Activated CD4-positive, alpha-beta memory T cell treated with anti-CD3 and anti-CD28 coated beads for 36 hours (primary cell): ENCODE results near the gene TUT4. TPM values are rescaled to one million over a fixed set of nuclear protein-coding genes. Genes with fewer than 3 reads are reported as not detected.
"Not testable (repeated sequence)": the region's sequence is repeated elsewhere in the genome, so short reads cannot be mapped to it uniquely, and the experiment has no call there.

Source experiments
- CTCF ChIA-PET: fragments of 350-600 bp; sonication (Branson Sonifier 250); formaldehyde crosslinking; loops from one replicate; lab custom pipeline; 2021; ENCODE audit warnings: antibody characterized with exemption, inconsistent platforms; lab: Charles Lee
- POLR2A ChIA-PET: fragments of 350-600 bp; sonication (Branson Sonifier 250); formaldehyde crosslinking; loops from one replicate; lab custom pipeline; 2021; ENCODE audit warnings: antibody characterized with exemption; lab: Charles Lee
- DNase-seq: peaks from one replicate; pipeline ENCODE4 v3.0.0-alpha.2; 2020
- H3K27ac Mint-ChIP-seq: one replicate; pipeline ENCODE4 v1.8.0; 2021; ENCODE audit warnings: mixed read lengths
- H3K27me3 Mint-ChIP-seq: one replicate; pipeline ENCODE4 v1.8.0; 2021; ENCODE audit warnings: mixed read lengths
- H3K36me3 Mint-ChIP-seq: one replicate; pipeline ENCODE4 v1.8.0; 2021; ENCODE audit warnings: mixed read lengths
- H3K4me1 Mint-ChIP-seq: one replicate; pipeline ENCODE4 v1.8.0; 2021; ENCODE audit warnings: low read depth, mixed read lengths
- H3K4me3 Mint-ChIP-seq: one replicate; pipeline ENCODE4 v1.8.0; 2021; ENCODE audit warnings: mild to moderate bottlenecking, mixed read lengths
- H3K9me3 Mint-ChIP-seq: one replicate; pipeline ENCODE4 v1.8.0; 2021; ENCODE audit warnings: mixed read lengths
- intact Hi-C: fragments of 100-400 bp; cut with micrococcal nuclease; formaldehyde crosslinking; loops from one replicate; pipeline ENCODE4 v1.15.1; 2023
- total RNA-seq, 2 experiments: library from RNA; stranded (reverse); gene quantifications; one replicate each; pipeline ENCODE4 v1.2.3, GENCODE V29; 2021

TUT4 gene
- total RNA-seq, 2 experiments from 2014 or later = 54.6 to 62.1 TPM

DNA sequence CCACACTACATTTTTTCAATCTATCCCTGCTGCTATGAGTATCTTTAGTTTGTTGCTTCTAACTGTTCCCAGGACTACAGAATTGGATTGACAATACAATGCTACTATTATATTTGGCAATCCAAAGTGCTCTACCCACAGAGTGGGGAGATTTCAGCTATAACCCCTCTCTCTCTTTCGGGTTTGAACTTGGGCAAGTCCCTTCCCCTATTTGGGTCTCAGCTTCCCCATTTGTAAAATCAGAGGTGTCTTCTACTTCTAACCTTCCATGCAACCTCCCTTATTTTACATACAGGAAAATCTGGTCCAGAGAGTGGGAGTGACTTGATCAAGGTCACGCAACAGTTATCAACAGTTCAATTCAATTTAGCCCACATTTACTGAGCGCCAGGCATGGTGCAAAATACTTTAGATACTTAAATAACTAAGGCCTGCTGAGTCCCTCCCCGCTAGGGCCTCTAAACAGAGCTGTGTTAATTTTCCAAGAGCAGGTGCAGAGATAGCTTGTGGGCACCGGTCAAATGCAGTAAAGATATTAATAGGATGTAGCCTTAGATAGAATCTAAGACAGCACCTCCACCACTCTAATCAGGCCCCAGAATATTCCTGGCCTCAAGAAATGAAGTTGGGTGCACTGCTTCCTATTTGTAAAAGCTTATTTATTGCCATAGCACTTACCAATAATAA is 39.9 kb upstream of the TUT4 start:
- Mint-ChIP-seq H3K4me3 (no peak overlapping the region), H3K27me3 (no peaks in the 10 kb centered on the region), H3K36me3 (no peaks in the 10 kb centered on the region), H3K27ac (no peak overlapping the region), H3K4me1 (no peaks in the 10 kb centered on the region), H3K9me3 (no peaks in the 10 kb centered on the region)
- POLR2A ChIA-PET = interaction anchor here (2.4 kb wide), 1 partner anchor 11 kb away, joined by 5 read pairs; no protein-coding TSS in a partner anchor
- DNase-seq = no peak
- CTCF ChIA-PET = interaction anchor here (1.3 kb wide), 1 partner anchor 9 kb away, joined by 4 read pairs; no protein-coding TSS in a partner anchor
- intact Hi-C loops = no loop called here

DNA sequence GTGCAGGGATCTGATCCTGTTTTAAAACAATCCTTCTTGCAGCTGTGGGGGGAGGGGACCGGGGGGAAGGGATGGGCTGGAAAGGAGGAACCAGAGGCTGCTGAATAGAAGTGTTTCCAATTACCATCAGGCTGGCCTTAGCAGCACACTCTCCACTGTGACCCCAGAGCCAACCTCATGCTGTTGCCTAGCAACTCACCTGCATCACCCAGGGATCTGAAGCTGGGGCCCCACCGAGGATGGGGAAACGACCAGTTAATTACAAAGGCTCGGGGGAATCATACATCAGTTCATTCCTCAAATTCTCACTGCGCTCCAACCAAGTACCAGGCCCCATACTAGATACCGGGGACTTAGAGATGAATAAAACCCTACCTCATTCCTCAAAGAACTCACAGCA is 37.4 kb upstream of the TUT4 start:
- no peak overlapping the region for H3K27ac Mint-ChIP-seq

DNA sequence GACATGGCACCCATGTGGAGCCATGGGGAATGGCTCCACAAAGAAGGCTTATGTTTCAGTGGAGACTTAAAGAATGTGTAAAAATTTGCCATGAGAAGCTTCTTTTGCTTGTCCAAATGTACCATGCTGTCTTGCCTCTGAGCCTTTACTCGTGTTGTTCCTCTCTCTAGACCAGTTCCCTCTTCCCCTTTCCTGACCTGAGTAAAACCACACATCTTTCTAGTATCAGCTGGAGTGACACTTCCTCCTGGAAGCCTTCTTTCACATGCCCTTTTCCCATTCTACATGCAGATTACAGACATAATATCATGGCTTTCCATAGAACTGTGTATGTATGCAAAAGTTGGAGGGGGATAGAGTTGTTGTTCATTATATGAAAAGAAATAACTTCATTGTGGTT is 35.6 kb upstream of the TUT4 start:
- Mint-ChIP-seq H3K9me3 (no peaks in the 10 kb centered on the region), H3K4me1 (no peaks in the 10 kb centered on the region), H3K27me3 (no peaks in the 10 kb centered on the region), H3K36me3 (no peaks in the 10 kb centered on the region), H3K27ac (no peak overlapping the region), H3K4me3 (no peak overlapping the region)
- CTCF ChIA-PET = no interaction called here
- POLR2A ChIA-PET = no interaction called here
- no peak for DNase-seq
- intact Hi-C loops = no loop called here

More for the DNA sequence above, 37.4 kb upstream of the TUT4 start:
- no peaks in the 10 kb centered on the region for H3K27me3 Mint-ChIP-seq
- DNase-seq = no peak
- intact Hi-C loops = no loop called here
- no peak overlapping the region for H3K4me3 Mint-ChIP-seq
- no peaks in the 10 kb centered on the region for H3K4me1 Mint-ChIP-seq
- H3K9me3 Mint-ChIP-seq = no peaks in the 10 kb centered on the region
- ChIA-PET CTCF (interaction anchor here (0.6 kb wide), 1 partner anchor 327 kb away, joined by 3 read pairs; no protein-coding TSS in a partner anchor), POLR2A (no interaction called here)
- H3K36me3 Mint-ChIP-seq = no peaks in the 10 kb centered on the region

DNA sequence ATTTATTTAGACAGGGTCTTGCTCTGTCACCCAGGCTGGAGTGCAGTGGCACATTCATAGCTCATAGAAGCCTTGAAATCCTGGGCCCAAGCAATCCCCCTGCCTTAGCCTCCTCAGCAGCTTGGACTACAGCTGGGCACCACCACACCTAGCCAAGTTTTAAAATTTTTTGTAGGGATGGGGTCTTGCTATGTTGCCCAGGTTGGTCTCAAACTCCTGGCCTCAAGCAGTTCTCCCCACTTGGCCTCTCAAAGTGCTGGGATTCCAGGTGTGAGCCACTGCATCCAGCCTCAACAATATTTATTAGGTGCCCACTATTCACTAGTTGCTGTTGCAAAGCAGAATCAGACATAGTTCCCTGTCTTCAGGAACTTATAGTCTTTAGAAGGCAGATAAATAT is 35.1 kb upstream of the TUT4 start:
- no peaks in the 10 kb centered on the region for H3K4me1 Mint-ChIP-seq
- no peaks in the 10 kb centered on the region for H3K36me3 Mint-ChIP-seq
- H3K27ac Mint-ChIP-seq = no peak overlapping the region
- no peaks in the 10 kb centered on the region for H3K9me3 Mint-ChIP-seq
- H3K4me3 Mint-ChIP-seq = no peak overlapping the region
- POLR2A ChIA-PET = no interaction called here
- CTCF ChIA-PET = no interaction called here
- DNase-seq = no peak
- H3K27me3 Mint-ChIP-seq = no peaks in the 10 kb centered on the region
- intact Hi-C loops = no loop called here

DNA sequence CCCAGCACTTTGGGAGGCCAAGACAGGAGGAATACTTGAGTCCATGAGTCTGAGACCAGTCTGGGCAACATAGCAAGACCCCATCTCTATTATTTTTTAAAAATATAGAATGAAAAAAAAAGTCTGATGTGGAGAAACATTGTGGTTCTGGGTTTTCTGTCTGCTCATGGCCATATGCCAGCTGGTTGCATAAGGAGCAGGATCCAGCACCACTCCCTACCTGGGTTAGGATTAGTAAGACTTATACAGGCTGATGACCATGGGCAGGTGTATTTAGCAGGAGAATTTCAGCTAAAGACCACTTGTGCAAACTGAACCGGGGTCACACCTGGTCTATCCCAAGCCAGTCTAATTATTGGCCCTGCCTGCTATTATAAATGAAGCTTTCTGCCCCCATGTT is 32.6 kb upstream of the TUT4 start:
- ChIA-PET POLR2A (no interaction called here), CTCF (no interaction called here)
- no peaks in the 10 kb centered on the region for H3K36me3 Mint-ChIP-seq
- DNase-seq = no peak
- no peak overlapping the region for H3K4me3 Mint-ChIP-seq
- intact Hi-C loops = no loop called here
- H3K27ac Mint-ChIP-seq = no peak overlapping the region
- no peaks in the 10 kb centered on the region for H3K4me1 Mint-ChIP-seq
- H3K27me3 Mint-ChIP-seq = no peaks in the 10 kb centered on the region
- no peaks in the 10 kb centered on the region for H3K9me3 Mint-ChIP-seq

DNA sequence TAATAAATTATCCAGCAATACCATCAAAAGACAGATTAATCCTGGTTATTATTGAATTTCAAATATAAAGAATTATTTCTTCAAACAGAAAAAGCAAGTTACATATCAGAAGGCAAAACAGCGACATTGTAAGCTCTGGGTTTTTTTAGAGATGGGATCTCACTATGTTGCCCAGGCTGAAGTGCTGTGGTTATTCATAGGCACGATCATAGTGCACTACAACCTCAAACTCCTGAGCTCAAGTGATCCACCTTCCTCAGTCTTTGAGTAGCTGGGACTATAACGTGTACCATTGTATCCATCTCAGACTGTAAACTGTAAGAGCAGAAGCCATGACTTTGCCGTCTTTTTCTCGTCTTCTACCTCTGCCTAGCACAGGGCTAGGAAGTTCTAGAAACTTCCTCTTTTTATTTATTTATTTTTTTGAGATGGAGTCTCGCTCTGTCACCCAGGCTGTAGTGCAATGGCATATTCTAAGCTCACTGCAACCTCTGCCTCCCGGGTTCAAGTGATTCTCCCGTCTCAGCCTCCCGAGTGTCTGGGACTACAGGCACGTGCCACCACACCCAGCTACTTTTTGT is 29.3 kb upstream of the TUT4 start:
- Mint-ChIP-seq H3K4me3 (no peak overlapping the region), H3K4me1 (peaks cover 4% of the 10 kb centered on the region), H3K27me3 (no peaks in the 10 kb centered on the region), H3K9me3 (no peaks in the 10 kb centered on the region), H3K27ac (no peak overlapping the region), H3K36me3 (no peaks in the 10 kb centered on the region)
- POLR2A ChIA-PET = no interaction called here
- DNase-seq = no peak
- intact Hi-C loops = no loop called here
- CTCF ChIA-PET = no interaction called here

DNA sequence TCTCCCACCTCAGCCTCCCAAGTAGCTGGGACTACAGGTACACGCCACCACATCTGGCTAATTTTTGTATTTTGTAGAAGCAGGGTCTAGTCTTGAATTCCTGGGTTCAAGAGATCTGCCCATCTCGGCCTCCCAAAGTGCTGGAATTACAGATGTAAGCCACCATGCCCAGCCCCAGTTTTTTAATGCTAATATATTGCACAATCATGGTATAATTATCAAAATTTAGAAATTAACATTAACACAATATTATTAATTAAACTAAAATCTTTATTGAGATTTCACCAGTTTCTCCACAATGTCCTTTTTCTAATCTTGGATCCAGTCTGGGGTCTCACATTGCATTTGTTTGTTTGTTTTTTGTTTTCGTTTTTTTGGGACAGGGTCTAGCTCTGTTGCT is 27.4 kb upstream of the TUT4 start:
- H3K36me3 Mint-ChIP-seq = no peaks in the 10 kb centered on the region
- CTCF ChIA-PET = no interaction called here
- no peak overlapping the region for H3K27ac Mint-ChIP-seq
- peaks cover 4% of the 10 kb centered on the region for H3K4me1 Mint-ChIP-seq
- POLR2A ChIA-PET = no interaction called here
- intact Hi-C loops = no loop called here
- no peak overlapping the region for H3K4me3 Mint-ChIP-seq
- H3K27me3 Mint-ChIP-seq = no peaks in the 10 kb centered on the region
- DNase-seq = no peak
- no peaks in the 10 kb centered on the region for H3K9me3 Mint-ChIP-seq

DNA sequence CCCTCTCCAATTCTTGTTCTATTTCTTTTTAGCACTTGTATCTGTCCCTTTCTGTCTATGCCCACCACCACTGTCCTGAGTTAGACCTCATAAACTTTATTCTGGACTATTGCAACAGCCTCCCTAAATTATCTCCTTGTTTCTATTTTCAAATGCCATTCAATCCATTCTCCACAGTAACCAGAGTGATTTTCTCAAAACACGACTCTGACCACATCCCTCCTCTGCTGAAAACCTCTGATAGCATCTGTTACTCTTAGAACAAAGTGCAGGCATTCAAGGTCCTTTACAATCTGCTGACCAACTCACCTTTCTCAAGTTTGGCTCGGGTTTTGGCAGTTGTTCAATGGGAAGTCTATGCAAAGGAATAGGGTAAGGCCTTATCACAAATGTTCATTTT is 26.5 kb upstream of the TUT4 start:
- H3K27me3 Mint-ChIP-seq = no peaks in the 10 kb centered on the region
- no peak for DNase-seq
- ChIA-PET POLR2A (no interaction called here), CTCF (no interaction called here)
- intact Hi-C loops = no loop called here
- no peak overlapping the region for H3K4me3 Mint-ChIP-seq
- no peaks in the 10 kb centered on the region for H3K9me3 Mint-ChIP-seq
- H3K27ac Mint-ChIP-seq = no peak overlapping the region
- H3K36me3 Mint-ChIP-seq = no peaks in the 10 kb centered on the region
- peaks cover 6% of the 10 kb centered on the region for H3K4me1 Mint-ChIP-seq

DNA sequence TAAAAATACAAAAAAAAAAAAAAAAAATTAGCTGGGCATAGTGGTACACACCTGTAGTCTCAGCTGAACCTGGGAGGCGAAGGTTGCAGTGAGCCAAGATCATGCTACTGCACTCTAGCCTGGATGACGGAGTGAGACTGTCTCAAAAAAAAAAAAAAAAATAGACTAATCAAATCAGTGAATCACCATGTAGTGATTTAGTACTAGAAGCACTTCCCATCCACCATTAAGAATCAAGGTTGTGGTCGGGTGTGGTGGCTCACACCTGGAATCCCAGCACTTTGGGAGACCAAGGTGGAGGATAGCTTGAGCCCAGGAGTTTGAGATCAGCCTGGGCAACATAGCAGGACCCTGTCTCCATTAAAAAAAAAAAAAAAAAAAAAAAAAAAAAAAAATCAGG is 25.2 kb upstream of the TUT4 start:
- POLR2A ChIA-PET, H3K4me1 Mint-ChIP-seq, H3K4me3 Mint-ChIP-seq, H3K27me3 Mint-ChIP-seq, H3K36me3 Mint-ChIP-seq, H3K9me3 Mint-ChIP-seq, H3K27ac Mint-ChIP-seq, intact Hi-C loops, DNase-seq, CTCF ChIA-PET: not testable (repeated sequence)

DNA sequence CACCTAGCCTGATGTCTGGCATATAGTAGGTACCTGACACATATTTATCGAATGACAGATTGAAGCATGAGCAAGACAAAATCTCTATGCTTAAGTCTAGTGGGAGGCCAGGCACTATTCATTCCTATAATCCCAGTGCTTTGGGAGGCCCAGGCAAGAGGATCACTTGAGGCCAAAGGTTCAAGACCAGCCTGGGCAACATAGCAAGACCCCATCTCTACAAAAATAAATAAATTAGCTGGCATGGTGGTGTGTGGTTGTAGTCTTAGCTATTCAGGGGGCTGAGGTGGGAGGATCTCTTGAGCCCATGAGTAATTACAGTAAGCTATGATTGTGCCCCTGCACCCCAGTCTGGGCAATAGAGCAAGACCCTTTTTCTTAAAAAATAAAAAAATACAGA is 23.2 kb upstream of the TUT4 start:
- H3K27ac Mint-ChIP-seq = no peak overlapping the region
- ChIA-PET POLR2A (no interaction called here), CTCF (no interaction called here)
- intact Hi-C loops = no loop called here
- H3K36me3 Mint-ChIP-seq = no peaks in the 10 kb centered on the region
- H3K4me1 Mint-ChIP-seq = peaks cover 7% of the 10 kb centered on the region
- DNase-seq = no peak
- no peak overlapping the region for H3K4me3 Mint-ChIP-seq
- H3K9me3 Mint-ChIP-seq = no peaks in the 10 kb centered on the region
- H3K27me3 Mint-ChIP-seq = no peaks in the 10 kb centered on the region

DNA sequence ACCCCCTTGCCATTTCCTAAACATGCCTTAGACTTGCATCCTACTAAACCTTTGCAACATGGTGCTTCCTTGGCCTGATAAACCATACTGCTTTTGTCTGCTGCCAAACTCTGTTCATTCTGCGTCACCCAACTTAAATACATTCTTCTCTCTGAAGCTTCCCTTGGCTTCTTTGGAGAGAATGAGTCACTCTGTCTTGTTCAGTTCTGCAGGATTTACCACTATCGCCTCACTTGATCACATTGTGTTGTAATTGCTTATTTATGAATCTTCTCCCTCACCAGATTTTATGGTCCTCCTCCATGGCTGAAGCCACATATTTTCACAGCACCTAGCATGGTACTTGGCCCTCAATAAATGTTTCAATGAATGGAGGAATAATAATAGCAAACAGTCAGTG is 21.7 kb upstream of the TUT4 start:
- ChIA-PET CTCF (no interaction called here), POLR2A (no interaction called here)
- Mint-ChIP-seq H3K27me3 (no peaks in the 10 kb centered on the region), H3K36me3 (no peaks in the 10 kb centered on the region), H3K4me3 (no peak overlapping the region), H3K4me1 (peaks cover 10% of the 10 kb centered on the region), H3K27ac (no peak overlapping the region), H3K9me3 (no peaks in the 10 kb centered on the region)
- DNase-seq = no peak
- intact Hi-C loops = no loop called here

DNA sequence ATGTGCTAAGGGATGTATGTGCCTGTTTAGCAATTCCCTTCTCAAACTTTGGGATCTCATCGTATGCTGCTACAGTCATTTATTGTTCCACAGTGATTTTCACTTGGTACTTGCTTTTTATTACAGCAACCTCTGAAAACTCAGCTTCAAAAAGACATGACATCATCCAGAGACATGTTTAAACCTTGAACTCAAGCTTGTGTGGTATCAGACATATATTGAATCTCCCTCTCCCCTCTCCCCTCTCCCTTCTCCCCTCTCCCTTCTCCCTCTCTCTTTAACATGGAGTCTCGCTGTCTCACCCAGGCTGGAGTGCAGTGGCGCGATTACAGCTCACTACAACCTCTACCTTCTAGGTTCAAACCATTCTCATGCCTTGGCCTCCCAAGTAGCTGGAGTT is 19.5 kb upstream of the TUT4 start:
- ChIA-PET CTCF (interaction anchor here (0.9 kb wide), 1 partner anchor 114 kb away, joined by 3 read pairs; no protein-coding TSS in a partner anchor), POLR2A (no interaction called here)
- H3K4me3 Mint-ChIP-seq = no peak overlapping the region
- intact Hi-C loops = no loop called here
- no peaks in the 10 kb centered on the region for H3K9me3 Mint-ChIP-seq
- peaks cover 8% of the 10 kb centered on the region for H3K4me1 Mint-ChIP-seq
- DNase-seq = no peak
- H3K36me3 Mint-ChIP-seq = no peaks in the 10 kb centered on the region
- no peak overlapping the region for H3K27ac Mint-ChIP-seq
- H3K27me3 Mint-ChIP-seq = no peaks in the 10 kb centered on the region

DNA sequence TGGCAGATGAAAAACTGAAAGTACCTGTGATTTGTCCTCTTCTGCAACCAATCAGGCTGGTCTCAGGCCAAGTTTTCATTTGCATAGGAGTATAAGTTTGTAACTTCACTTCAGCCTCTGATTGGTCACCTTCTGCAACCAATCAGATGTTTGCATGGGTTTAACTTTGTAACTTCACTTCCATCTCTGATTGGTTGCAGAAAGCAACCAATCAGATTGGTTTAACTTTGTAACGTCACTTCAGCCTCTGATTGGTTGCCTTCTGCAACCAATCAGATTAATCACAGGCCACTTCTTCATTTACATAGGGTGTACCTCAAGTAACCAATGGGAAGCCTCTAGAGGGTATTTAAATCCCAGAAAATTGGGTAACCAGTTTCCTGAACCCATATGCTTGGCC is 18.9 kb upstream of the TUT4 start:
- intact Hi-C loops = no loop called here
- no peak for DNase-seq
- Mint-ChIP-seq H3K36me3 (no peaks in the 10 kb centered on the region), H3K4me1 (peaks cover 8% of the 10 kb centered on the region), H3K27me3 (no peaks in the 10 kb centered on the region), H3K9me3 (no peaks in the 10 kb centered on the region), H3K4me3 (no peak overlapping the region), H3K27ac (no peak overlapping the region)
- POLR2A ChIA-PET = no interaction called here
- CTCF ChIA-PET = no interaction called here
